ENCODE measurements around the gene NAP1L4.

DNA sequence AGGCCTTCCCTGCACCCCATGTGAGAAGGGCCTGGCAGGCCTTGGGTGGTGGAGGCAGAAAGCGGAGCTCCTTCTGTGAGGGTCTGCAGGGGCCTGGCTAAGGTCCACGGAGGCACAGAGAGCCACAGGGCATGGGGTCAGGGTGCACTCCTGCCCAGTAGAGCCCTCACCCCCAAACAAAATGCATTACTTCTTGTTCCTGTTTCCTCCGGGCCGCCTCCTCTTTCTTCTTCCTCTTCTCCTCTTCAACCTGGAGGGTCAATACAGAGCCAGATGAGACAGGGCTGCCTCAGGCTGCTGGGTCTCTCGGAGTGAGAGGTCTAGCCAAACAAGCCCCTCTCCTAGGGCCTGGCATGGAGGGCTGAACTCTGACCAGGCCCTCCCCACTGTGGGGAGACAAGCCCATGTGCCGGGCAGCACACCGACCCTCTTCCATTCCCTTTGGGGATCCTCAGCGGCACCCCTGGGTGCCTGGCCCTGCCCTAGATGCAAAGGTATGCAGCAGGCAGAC lies 10.3 kb upstream of the NAP1L4 start:
- TF ChIP-seq, protein P1, sequence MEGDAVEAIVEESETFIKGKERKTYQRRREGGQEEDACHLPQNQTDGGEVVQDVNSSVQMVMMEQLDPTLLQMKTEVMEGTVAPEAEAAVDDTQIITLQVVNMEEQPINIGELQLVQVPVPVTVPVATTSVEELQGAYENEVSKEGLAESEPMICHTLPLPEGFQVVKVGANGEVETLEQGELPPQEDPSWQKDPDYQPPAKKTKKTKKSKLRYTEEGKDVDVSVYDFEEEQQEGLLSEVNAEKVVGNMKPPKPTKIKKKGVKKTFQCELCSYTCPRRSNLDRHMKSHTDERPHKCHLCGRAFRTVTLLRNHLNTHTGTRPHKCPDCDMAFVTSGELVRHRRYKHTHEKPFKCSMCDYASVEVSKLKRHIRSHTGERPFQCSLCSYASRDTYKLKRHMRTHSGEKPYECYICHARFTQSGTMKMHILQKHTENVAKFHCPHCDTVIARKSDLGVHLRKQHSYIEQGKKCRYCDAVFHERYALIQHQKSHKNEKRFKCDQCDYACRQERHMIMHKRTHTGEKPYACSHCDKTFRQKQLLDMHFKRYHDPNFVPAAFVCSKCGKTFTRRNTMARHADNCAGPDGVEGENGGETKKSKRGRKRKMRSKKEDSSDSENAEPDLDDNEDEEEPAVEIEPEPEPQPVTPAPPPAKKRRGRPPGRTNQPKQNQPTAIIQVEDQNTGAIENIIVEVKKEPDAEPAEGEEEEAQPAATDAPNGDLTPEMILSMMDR (IDR thresholded peaks at IDR 0.05; ENCODE audit: poor library complexity, severe bottlenecking), result no peak
- no peak for TF ChIP-seq EZH2 (IDR thresholded peaks at IDR 0.05; ENCODE audit: borderline replicate concordance, insufficient read depth, low read length, poor library complexity, severe bottlenecking)
- no peak for TF ChIP-seq POLR2AphosphoS5 (IDR thresholded peaks at IDR 0.05)
- no peak for TF ChIP-seq MXI1 (conservative IDR thresholded peaks at IDR 0.05; ENCODE audit: poor library complexity, severe bottlenecking)

Measured in neural cell (in vitro differentiated cells).